HG03378 (cell line): ENCODE measurements around the gene ZNF280B.

Experiments
- ATAC-seq: cut with Tn5 transposase; IDR thresholded peaks from one replicate; pipeline ENCODE4 v1.9.1; 2021; ENCODE audit warnings: mild to moderate bottlenecking, moderate library complexity; ENCODE audit not compliant: unreplicated experiment

The ZNF280B gene

GRCh38 chr22:22508274-22509176 is at the start of gene ZNF280B:
TSS of gene ZNF280B (minus strand) at chr22:22508742. CDS start at chr22:22489398, 19,344 bp downstream.
- no peak for ATAC-seq

GRCh38 chr22:22556995-22557925 is 48.7 kb upstream of the ZNF280B start:
- ATAC-seq: no peak

GRCh38 chr22:22556578-22556977 is 48.0 kb upstream of the ZNF280B start:
- ATAC-seq: no peak

- no peak for ATAC-seq
These were observed 47.1 kb upstream of the ZNF280B start for GRCh38 chr22:22555596-22555995.

GRCh38 chr22:22554587-22555284 is 46.2 kb upstream of the ZNF280B start:
- no peak for ATAC-seq

- no peak for ATAC-seq
These were observed 45.4 kb upstream of the ZNF280B start for GRCh38 chr22:22553735-22554586.

DNA sequence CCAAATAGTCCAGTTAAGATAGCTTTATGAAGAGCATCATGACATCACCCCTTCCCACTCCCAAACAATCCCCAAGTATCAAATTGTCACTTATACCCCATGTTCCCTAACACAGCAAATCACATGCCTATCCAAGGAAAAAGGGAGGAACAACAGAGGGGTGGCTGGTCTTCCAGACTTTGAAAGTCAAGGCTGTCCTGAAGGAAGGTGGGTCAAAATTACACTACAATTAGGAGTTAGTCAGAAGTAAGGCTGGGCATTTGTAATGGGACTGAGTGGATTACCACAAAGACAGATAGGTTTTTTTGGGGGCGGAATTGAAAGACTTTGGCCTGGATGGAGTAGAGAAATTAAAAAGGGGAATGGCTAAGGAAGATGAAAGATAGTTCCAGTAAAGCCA is 44.6 kb upstream of the ZNF280B start:
- no peak for ATAC-seq

DNA sequence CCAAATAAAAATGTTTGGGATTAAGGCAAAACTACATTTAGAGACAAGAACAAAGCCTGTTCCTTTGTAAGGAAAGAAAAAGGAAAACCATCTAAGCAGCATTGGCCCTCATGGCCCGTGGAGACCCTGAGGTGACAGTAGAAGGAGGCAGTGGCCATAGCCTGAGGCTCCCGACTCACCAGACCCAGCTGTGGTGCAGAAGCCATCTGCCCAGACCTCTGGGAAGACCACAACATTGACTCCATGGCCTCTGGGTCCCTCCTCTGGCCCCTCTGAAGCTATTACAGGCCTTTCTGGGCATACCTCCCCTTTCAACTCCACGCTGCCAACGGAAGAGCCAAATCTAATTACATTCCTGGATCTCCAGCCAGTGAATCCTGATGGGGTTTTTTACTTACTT is 44.1 kb upstream of the ZNF280B start:
- no peak for ATAC-seq

DNA sequence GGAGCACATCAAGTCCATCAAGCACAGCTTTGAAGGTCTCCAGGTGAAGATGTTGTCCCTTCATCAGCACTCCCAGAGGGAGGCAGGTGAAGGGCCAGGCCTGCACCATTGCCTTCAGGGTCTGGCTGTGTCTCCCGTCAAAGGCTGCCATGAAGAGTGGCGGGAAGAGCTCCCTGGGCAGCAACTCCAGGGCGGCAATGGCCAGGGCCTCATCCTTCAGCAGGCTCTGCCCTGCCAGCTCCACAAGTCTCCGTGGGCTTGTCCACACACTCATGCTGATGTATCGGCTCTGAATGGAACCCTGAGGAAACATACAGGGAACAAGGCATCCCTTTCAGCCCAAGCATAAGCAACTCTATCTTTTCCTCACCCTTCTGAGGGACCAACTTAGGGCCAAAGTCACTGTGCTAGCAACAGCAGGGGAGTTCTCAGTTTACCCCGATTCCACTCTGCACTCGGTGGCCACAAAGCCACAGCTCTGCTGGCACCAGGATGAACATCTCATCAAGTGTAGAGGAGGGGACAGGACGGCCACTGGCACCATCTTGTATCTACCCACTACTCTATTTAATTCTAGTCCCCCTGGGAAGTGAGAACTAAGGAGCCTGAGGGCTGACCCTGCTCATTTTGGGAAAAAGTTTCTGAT is 42.4 kb upstream of the ZNF280B start:
- ATAC-seq: no peak

DNA sequence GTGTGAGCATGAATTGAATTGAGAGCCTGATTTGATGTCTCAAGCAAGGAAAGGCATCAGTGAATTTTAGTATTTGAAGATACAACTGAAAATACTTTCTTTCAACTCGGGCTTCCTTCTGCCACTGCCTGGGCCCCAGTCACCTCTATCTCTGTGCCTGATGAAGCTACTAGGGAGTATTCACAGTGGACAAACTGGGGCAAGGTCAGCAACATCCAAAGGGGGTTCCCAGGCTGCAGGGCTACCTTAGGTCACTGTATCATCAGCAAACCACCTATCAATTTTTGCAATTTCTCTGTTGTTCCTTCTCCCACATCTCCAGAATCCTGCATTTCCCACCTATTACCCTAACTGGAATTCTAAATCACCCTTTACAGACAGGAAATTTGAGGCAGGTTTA is 40.4 kb upstream of the ZNF280B start:
- ATAC-seq: no peak

DNA sequence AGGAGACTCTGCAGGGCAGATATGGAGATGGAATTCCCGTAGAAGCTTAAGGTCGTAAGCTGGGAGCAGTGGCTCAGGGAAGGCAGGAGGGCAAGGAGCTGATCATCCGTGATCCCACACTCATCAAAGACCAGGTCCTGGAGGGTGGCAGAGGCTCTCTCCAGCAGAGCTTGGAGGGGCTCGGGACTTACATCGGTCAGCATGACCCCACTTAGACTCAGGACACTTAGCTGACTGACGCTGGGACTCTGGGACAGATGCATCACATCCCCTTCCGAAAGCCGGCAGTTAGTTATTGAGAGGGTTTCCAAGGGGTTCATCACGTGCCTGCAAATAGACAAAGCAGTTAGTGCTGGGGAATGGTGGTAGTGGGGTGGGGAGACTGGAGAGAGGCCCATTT is 39.8 kb upstream of the ZNF280B start:
- no peak for ATAC-seq

GRCh38 chr22:22547692-22548300 is 39.3 kb upstream of the ZNF280B start:
- no peak for ATAC-seq

DNA sequence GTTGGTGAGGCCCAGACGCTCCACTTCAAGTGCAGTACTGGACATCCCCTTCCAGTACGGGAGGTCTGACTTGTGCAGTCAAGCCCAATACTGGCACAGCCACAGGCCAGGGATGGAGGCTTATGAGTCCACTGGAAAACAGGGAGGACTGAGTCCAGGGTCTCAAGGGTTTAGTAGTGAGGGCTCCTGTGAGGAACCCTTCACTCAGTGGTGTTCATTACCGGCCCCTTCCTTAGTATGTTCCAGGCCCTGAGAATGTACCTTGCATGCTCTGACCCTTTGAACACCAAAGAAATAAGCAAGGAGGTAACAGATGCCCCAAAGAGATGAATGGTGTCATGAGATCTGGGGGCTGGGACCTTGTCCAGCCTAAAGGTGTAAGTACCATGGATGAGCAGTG is 38.7 kb upstream of the ZNF280B start:
- no peak for ATAC-seq

DNA sequence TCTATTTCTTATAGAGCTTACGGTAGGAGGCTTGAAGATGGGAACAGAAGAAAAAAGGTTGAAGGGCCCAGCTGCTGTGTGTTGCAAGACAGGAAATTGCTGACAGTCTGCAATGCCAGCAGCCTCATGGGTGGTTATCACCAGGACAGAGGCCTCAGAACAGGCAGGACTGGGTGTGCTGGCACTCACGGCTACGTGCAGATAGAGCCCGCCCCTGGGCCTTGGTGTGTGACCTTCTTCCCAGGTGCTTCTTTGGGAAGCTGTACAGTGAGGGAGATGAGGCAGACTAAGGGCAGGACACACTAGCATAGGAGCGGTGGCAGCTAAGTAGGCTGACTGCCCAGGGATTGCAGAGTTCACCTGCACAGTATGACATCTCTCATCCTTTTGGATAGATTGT is 37.9 kb upstream of the ZNF280B start:
- no peak for ATAC-seq

GRCh38 chr22:22545084-22545483 is 36.5 kb upstream of the ZNF280B start:
- no peak for ATAC-seq

DNA sequence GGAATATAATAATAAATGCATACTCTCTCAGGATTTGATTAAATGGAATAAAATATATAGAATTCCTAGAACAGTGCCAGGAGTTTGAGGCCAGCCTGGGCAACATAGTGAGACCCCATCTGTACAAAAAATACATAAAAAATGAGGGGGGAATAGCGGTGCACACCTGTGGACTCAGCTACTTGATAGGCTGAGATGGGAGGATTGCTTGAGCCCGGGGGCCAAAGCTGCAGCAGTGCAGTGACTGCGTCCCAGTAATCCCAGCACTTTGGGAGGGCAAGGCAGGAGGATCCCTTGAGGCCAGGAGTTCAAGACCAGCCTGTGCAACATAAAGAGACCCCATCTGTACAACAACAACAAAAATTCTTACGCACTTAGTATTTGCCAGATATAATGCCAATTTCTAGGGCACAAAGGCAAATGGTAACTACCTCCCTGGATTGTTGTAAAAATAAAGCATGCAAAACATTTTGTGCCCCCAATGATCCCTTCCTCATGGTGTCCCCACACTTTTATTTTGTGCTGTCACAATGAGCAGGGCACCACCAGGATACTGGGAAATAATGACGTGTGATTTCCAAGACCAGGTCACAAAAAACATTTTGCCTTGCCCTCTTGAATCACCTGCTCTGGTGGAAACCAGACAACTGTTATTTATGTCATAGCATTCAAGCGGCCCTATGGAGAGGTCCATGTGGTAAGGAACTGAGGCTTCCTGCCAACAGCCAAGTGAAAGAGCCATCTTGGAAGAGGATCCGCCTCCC is 29.9 kb upstream of the ZNF280B start:
- ATAC-seq: no peak

DNA sequence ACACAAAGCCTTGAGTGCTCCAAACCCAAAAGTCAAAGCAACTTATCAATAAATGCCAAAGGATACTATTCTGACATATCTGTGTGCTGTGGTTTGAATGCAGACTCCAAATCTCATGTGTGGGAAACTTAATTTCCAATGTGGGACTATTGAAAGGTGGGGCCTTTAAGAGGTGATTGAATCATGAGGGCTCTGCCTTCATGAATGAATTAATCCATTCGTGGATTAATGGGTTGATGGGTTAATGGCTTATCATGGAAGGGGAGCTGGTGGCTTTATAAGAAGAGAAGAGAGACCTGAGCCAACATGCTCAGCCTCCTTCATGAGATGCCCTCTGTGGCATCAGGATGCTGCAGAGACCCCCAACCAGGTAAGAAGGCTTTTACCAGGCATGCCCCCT is 28.4 kb upstream of the ZNF280B start:
- no peak for ATAC-seq

GRCh38 chr22:22536515-22536914 is 28.0 kb upstream of the ZNF280B start:
- no peak for ATAC-seq

- no peak for ATAC-seq
These were observed 27.1 kb upstream of the ZNF280B start for GRCh38 chr22:22535662-22536061.
